ENCODE measurements around the gene PSMD5.
A peak's percentile ranks its signal among the peaks of the same experiment; 100 is the strongest.

Gene PSMD5

DNA sequence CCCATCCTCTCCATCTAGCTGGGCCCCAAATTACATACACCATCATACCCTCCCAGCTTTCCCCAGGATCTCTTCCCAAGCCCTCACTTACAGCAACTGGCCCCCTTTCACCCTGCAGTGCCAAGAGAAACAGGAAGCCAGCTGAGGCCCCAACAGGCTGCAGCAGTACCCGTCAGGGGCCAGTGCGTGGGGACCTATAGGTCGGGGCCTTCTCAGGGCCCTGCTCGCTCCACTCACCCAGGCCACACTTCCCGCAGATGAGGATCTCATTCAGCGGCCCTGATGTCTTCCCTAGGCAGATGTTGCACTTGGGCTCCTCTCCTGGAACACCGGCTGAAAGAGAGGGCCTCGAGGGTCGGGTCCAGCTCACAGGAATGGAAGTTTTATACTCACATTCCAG, 27.5 kb upstream of the PSMD5 start:
- peak overlapping the region; percentile 69 for H3K27ac ChIP-seq (ENCODE audit: low read depth, low read length)

DNA sequence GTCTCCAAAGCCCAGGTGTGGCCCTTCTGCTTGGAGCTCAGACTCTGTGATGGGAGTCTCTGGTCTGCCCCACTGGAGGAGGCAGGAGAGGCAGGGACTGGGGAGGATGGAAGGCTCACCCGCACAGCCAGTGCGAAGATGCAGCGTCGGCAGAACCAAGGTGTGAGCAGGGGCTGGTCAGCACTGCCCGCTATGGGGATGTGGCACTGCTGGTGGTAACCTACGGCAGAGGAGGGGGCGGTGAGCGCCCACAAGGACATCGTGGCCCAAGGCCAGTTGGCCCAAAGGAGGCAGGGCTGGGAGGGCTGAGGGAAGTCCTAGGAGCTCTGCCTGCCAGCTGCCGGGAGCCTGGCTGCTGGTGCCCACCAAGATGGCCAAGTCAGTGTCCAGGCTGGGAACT, 27.0 kb upstream of the PSMD5 start:
- TF ChIP-seq CTCF (IDR thresholded peaks at IDR 0.05; ENCODE audit: insufficient read depth, low read length, poor library complexity, severe bottlenecking) (no peak), EZH2phosphoT487 (conservative IDR thresholded peaks at IDR 0.05; ENCODE audit: low read length) (no peak)
- Histone ChIP-seq H3K4me3 (ENCODE audit: insufficient read depth, low read length, poor library complexity, severe bottlenecking) (no peak overlapping the region), H3K36me3 (ENCODE audit: low read length) (peaks cover 14% of the 10 kb centered on the region), H3K9ac (ENCODE audit: low read length) (no peak overlapping the region), H3K9me3 (ENCODE audit: insufficient read depth, low read length) (no peaks in the 10 kb centered on the region), H3F3A (ENCODE audit: insufficient read depth) (peaks cover 49% of the 10 kb centered on the region), H3K9me2 (replicated peaks; ENCODE audit: insufficient read depth, low read length) (no peaks in the 10 kb centered on the region), H3K27me3 (ENCODE audit: low read length) (no peaks in the 10 kb centered on the region), H3K27ac (ENCODE audit: low read depth, low read length) (peak overlapping the region; percentile 69), H4K20me1 (ENCODE audit: low read depth, low read length) (no peaks in the 10 kb centered on the region), H2AFZ (ENCODE audit: low read depth, low read length, severe bottlenecking) (no peak overlapping the region), H3K79me2 (ENCODE audit: insufficient read depth, low read length) (no peaks in the 10 kb centered on the region), H3K4me2 (ENCODE audit: low read depth, low read length, poor library complexity, severe bottlenecking) (peak overlapping the region; percentile 72)

More for the DNA sequence above, 27.5 kb upstream of the PSMD5 start:
- H3K9me2 ChIP-seq (replicated peaks; ENCODE audit: insufficient read depth, low read length), result no peaks in the 10 kb centered on the region
- no peaks in the 10 kb centered on the region for H3K9me3 ChIP-seq (ENCODE audit: insufficient read depth, low read length)
- TF ChIP-seq CTCF (IDR thresholded peaks at IDR 0.05; ENCODE audit: insufficient read depth, low read length, poor library complexity, severe bottlenecking), result no peak
- TF ChIP-seq EZH2phosphoT487 (conservative IDR thresholded peaks at IDR 0.05; ENCODE audit: low read length), result no peak
- H3K9ac ChIP-seq (ENCODE audit: low read length), result no peak overlapping the region
- no peak overlapping the region for H3K4me3 ChIP-seq (ENCODE audit: insufficient read depth, low read length, poor library complexity, severe bottlenecking)
- no peak overlapping the region for H3K4me2 ChIP-seq (ENCODE audit: low read depth, low read length, poor library complexity, severe bottlenecking)
- H3F3A ChIP-seq (ENCODE audit: insufficient read depth), result peaks cover 53% of the 10 kb centered on the region
- no peaks in the 10 kb centered on the region for H3K27me3 ChIP-seq (ENCODE audit: low read length)
- H2AFZ ChIP-seq (ENCODE audit: low read depth, low read length, severe bottlenecking), result no peak overlapping the region
- peaks cover 14% of the 10 kb centered on the region for H3K36me3 ChIP-seq (ENCODE audit: low read length)
- no peaks in the 10 kb centered on the region for H4K20me1 ChIP-seq (ENCODE audit: low read depth, low read length)
- H3K79me2 ChIP-seq (ENCODE audit: insufficient read depth, low read length), result peaks cover under 1% of the 10 kb centered on the region; the same call in 1 of the 2 replicates

GRCh38 chr9:120869360-120869687, 26.6 kb upstream of the PSMD5 start:
- Histone ChIP-seq H3F3A (ENCODE audit: insufficient read depth) (peaks cover 45% of the 10 kb centered on the region), H3K4me2 (ENCODE audit: low read depth, low read length, poor library complexity, severe bottlenecking) (peak overlapping the region; percentile 72), H3K27me3 (ENCODE audit: low read length) (no peaks in the 10 kb centered on the region), H3K79me2 (ENCODE audit: insufficient read depth, low read length) (no peaks in the 10 kb centered on the region), H3K9me3 (ENCODE audit: insufficient read depth, low read length) (no peaks in the 10 kb centered on the region), H3K4me3 (ENCODE audit: insufficient read depth, low read length, poor library complexity, severe bottlenecking) (peak overlapping the region; percentile 44), H3K9me2 (replicated peaks; ENCODE audit: insufficient read depth, low read length) (no peaks in the 10 kb centered on the region), H3K27ac (ENCODE audit: low read depth, low read length) (peak overlapping the region; percentile 69), H2AFZ (ENCODE audit: low read depth, low read length, severe bottlenecking) (peak overlapping the region; percentile 44), H4K20me1 (ENCODE audit: low read depth, low read length) (no peaks in the 10 kb centered on the region), H3K36me3 (ENCODE audit: low read length) (peaks cover 14% of the 10 kb centered on the region), H3K9ac (ENCODE audit: low read length) (peak overlapping the region; percentile 58)
- no peak for TF ChIP-seq CTCF (IDR thresholded peaks at IDR 0.05; ENCODE audit: insufficient read depth, low read length, poor library complexity, severe bottlenecking)
- TF ChIP-seq EZH2phosphoT487 (conservative IDR thresholded peaks at IDR 0.05; ENCODE audit: low read length), result no peak

Measured in SU-DHL-6 (cell line).